ENCODE results near the gene DNAJB8. TPM values are rescaled to one million over a fixed set of nuclear protein-coding genes. Genes with fewer than 3 reads are reported as not detected.

The DNAJB8 gene
- total RNA-seq, 3 donors from 2014 or later (not counting 1 experiment from before 2014, with no cell fraction given), result not detected

DNA sequence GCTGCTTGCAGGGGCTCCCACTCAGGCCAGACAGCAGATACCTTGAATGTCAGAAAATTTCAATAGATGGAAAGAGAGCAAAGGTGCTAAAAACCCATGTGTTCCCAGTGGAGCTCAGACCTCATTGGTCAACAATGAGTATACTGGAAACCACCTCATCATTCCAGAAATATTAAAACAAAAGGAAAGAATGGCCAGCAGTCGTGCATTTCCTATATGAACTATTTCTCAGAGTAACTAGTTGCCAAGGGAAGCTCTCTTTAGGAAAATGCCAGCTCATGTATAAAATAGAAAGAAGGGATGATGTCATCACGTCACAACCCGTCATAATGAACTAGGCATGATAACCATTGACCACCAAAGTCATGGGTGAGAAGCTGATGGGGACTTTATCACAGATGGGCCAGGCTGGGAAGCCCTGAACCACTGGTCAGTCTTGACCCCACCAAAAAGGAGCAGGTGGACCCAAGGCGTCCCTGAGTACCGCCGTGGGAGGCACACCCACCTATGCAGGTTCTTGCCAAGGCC is 17.5 kb downstream of the DNAJB8 start:
- no peaks in the 10 kb centered on the region for H3K27me3 ChIP-seq (ENCODE audit: control insufficient read depth, insufficient read depth, low read length)
- WGBS (ENCODE audit: insufficient coverage), result 90% methylated on average over 6 of the region's 6 CpGs
- no peak overlapping the region for H3K4me3 ChIP-seq (ENCODE audit: low read length)
- DNase-seq, result no peak
- H3K36me3 ChIP-seq (ENCODE audit: control insufficient read depth, insufficient read depth, low read length), result no peaks in the 10 kb centered on the region
- peaks cover 18% of the 10 kb centered on the region for H3K4me1 ChIP-seq (ENCODE audit: control insufficient read depth, insufficient read depth, low read length)
- Mint-ChIP-seq H3K4me3 (no peak overlapping the region), H3K27ac (peak overlapping the region; percentile 22 to 63), H3K27me3 (ENCODE audit: low read depth in 2 of 2) (peaks cover 17 to 23% of the 10 kb centered on the region in 2 donors), H3K4me1 (peaks cover 16 to 36% of the 10 kb centered on the region in 2 donors), H3K36me3 (no peaks in the 10 kb centered on the region), H3K9me3 (peaks cover 0 to 12% of the 10 kb centered on the region in 2 donors)
- H3K27ac ChIP-seq (ENCODE audit: low read length), result no peak overlapping the region
- no peak for ATAC-seq
- TF ChIP-seq, protein P1, sequence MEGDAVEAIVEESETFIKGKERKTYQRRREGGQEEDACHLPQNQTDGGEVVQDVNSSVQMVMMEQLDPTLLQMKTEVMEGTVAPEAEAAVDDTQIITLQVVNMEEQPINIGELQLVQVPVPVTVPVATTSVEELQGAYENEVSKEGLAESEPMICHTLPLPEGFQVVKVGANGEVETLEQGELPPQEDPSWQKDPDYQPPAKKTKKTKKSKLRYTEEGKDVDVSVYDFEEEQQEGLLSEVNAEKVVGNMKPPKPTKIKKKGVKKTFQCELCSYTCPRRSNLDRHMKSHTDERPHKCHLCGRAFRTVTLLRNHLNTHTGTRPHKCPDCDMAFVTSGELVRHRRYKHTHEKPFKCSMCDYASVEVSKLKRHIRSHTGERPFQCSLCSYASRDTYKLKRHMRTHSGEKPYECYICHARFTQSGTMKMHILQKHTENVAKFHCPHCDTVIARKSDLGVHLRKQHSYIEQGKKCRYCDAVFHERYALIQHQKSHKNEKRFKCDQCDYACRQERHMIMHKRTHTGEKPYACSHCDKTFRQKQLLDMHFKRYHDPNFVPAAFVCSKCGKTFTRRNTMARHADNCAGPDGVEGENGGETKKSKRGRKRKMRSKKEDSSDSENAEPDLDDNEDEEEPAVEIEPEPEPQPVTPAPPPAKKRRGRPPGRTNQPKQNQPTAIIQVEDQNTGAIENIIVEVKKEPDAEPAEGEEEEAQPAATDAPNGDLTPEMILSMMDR (IDR thresholded peaks at IDR 0.05), result no peak
- intact Hi-C loops (cut with micrococcal nuclease), result no loop called here
- no peaks in the 10 kb centered on the region for H3K9me3 ChIP-seq (ENCODE audit: control insufficient read depth, insufficient read depth, low read length)

DNA sequence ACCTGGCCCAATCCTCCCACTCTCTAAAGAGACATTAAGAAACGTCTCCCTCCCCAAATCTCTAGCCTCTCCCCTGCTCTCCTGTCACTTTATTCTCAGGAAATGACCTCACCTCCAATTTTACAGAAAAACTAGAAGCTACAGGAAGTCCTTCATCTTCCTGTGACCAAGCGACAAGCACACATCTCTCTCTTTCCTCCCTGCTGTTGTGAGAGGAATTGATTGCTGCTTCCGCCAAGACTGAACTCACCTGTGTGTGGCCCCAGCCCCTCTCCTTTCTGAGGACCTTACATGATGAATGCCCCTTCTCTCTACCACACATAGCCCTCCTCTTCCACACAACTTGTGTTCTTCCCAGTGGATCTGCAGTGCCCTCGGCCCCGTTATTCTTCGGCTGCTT is 18.2 kb downstream of the DNAJB8 start:
- peak in 1 of 2 donors; percentile 58 for DNase-seq
- no peak overlapping the region for H3K4me3 Mint-ChIP-seq
- H3K27ac Mint-ChIP-seq, result peak overlapping the region; percentile 22 to 63
- WGBS (ENCODE audit: insufficient coverage), result 47% methylated on average over 6 of the region's 6 CpGs
- peaks cover 0 to 12% of the 10 kb centered on the region in 2 donors for H3K9me3 Mint-ChIP-seq
- H3K36me3 Mint-ChIP-seq, result no peaks in the 10 kb centered on the region
- peaks cover 14% of the 10 kb centered on the region for H3K4me1 ChIP-seq (ENCODE audit: control insufficient read depth, insufficient read depth, low read length)
- H3K27ac ChIP-seq (ENCODE audit: low read length), result no peak overlapping the region
- no peaks in the 10 kb centered on the region for H3K9me3 ChIP-seq (ENCODE audit: control insufficient read depth, insufficient read depth, low read length)
- peaks cover 19 to 20% of the 10 kb centered on the region in 2 donors for H3K27me3 Mint-ChIP-seq (ENCODE audit: low read depth in 2 of 2)
- TF ChIP-seq, protein P1 (IDR thresholded peaks at IDR 0.05), result no peak
- ATAC-seq, result peak in 2 of 3 donors; percentile 29 to 40
- no peaks in the 10 kb centered on the region for H3K27me3 ChIP-seq (ENCODE audit: control insufficient read depth, insufficient read depth, low read length)
- H3K36me3 ChIP-seq (ENCODE audit: control insufficient read depth, insufficient read depth, low read length), result no peaks in the 10 kb centered on the region
- H3K4me1 Mint-ChIP-seq, result peaks cover 19 to 30% of the 10 kb centered on the region in 2 donors
- H3K4me3 ChIP-seq (ENCODE audit: low read length), result no peak overlapping the region
- intact Hi-C loops (cut with micrococcal nuclease), result no loop called here

DNA sequence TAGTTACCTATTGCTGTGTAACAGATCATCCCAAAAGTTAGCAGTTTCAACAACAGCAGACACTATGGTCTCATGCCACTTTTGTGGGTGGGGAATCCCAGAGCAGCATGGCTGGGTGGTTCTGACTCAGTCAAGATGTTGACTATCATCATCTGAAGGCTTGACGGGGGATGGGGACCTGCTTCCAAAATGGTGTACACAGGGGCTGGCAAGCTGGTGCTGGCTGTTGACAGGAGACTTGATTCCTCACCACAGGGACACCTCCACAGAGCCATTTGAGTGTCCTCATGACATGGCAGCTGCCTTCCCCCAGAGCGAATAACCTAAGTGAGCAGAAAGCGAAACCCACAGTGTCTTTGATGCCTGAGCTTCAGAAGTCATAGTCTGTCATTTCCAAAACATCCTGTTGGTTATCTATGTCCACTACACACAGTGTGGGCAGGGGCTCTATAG is 19.1 kb downstream of the DNAJB8 start:
- Histone ChIP-seq H3K36me3 (ENCODE audit: control insufficient read depth, insufficient read depth, low read length) (no peaks in the 10 kb centered on the region), H3K27me3 (ENCODE audit: control insufficient read depth, insufficient read depth, low read length) (no peaks in the 10 kb centered on the region), H3K27ac (ENCODE audit: low read length) (no peak overlapping the region), H3K9me3 (ENCODE audit: control insufficient read depth, insufficient read depth, low read length) (no peaks in the 10 kb centered on the region), H3K4me1 (ENCODE audit: control insufficient read depth, insufficient read depth, low read length) (peaks cover 10% of the 10 kb centered on the region), H3K4me3 (ENCODE audit: low read length) (no peak overlapping the region)
- Mint-ChIP-seq H3K4me1 (peaks cover 21 to 30% of the 10 kb centered on the region in 2 donors), H3K9me3 (peaks cover 0 to 12% of the 10 kb centered on the region in 2 donors), H3K36me3 (no peaks in the 10 kb centered on the region), H3K4me3 (no peak overlapping the region), H3K27ac (peak overlapping the region; percentile 13), H3K27me3 (ENCODE audit: low read depth in 2 of 2) (peaks cover 16 to 28% of the 10 kb centered on the region in 2 donors)
- intact Hi-C loops (cut with micrococcal nuclease), result no loop called here
- TF ChIP-seq, protein P1 (IDR thresholded peaks at IDR 0.05), result no peak
- ATAC-seq (peak in 2 of 3 donors; percentile 39 to 42), DNase-seq (peak in 1 of 2 donors; percentile 25)
- WGBS (ENCODE audit: insufficient coverage), result 75% methylated on average over 3 of the region's 3 CpGs

DNA sequence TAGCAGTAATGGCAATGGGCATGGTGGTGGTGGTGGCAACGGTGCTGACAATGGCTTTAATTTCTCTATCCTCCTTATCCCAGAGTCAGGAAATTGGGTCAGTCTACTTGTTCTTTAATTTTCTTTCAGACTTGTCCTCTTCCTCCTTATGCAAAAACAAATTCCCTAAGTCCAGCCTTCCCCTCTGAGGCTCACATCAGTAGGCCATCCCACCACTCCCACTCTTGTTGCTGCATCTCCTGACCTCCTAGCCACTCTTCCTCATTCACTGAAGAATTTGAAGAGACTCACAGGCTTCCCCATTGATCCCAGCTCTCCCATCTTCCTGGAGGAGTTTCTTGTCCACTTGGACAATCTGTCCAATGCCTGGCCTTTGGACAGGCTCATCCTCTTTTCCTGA is 19.9 kb downstream of the DNAJB8 start:
- 94% methylated on average over 1 of the region's 1 CpG for WGBS (ENCODE audit: insufficient coverage)
- Mint-ChIP-seq H3K36me3 (no peaks in the 10 kb centered on the region), H3K9me3 (peaks cover 0 to 12% of the 10 kb centered on the region in 2 donors), H3K4me3 (no peak overlapping the region), H3K27me3 (ENCODE audit: low read depth in 2 of 2) (peaks cover 12 to 23% of the 10 kb centered on the region in 2 donors), H3K4me1 (peaks cover 21 to 30% of the 10 kb centered on the region in 2 donors), H3K27ac (peak overlapping the region; percentile 13)
- DNase-seq, result no peak
- Histone ChIP-seq H3K27me3 (ENCODE audit: control insufficient read depth, insufficient read depth, low read length) (no peaks in the 10 kb centered on the region), H3K9me3 (ENCODE audit: control insufficient read depth, insufficient read depth, low read length) (no peaks in the 10 kb centered on the region), H3K27ac (ENCODE audit: low read length) (no peak overlapping the region), H3K4me1 (ENCODE audit: control insufficient read depth, insufficient read depth, low read length) (peaks cover 10% of the 10 kb centered on the region), H3K4me3 (ENCODE audit: low read length) (no peak overlapping the region), H3K36me3 (ENCODE audit: control insufficient read depth, insufficient read depth, low read length) (no peaks in the 10 kb centered on the region)
- intact Hi-C loops (cut with micrococcal nuclease), result no loop called here
- ATAC-seq, result no peak
- TF ChIP-seq, protein P1 (IDR thresholded peaks at IDR 0.05), result no peak

All from natural killer cell (primary cell).